ENCODE results near the gene VSIG1.

- TF ChIP-seq USF2 (IDR thresholded peaks at IDR 0.05; ENCODE audit: borderline replicate concordance, low read depth, low read length) (no peak), MAX (IDR thresholded peaks at IDR 0.05; ENCODE audit: low read depth) (no peak)
These were observed 19.5 kb upstream of the VSIG1 start for GRCh38 chrX:108025376-108025775.

Data from SK-N-SH (cell line).